Measurements from ENCODE around the gene HCN2.
"Not testable (repeated sequence)": the region's sequence is repeated elsewhere in the genome, so short reads cannot be mapped to it uniquely, and the experiment has no call there.

Gene HCN2

DNA sequence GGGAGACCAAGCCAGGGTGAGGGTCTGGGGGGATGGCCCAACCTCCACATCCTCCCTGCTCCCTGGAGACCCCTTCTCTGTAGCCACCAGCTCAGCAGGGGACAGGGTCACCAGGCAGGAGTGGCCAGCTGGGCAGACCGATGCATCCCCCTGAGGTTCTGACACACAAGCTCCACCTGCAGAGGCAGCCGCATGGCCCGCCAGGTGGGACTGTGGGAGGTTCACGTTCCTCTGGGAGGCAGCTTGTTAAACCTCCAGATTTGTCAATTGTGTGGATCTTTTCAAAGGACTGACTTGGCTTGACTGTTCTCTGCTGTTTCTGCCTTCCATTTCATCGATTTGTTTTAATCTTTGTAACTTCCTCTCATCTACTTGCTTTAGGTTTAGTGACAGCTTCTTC, 35.6 kb downstream of the HCN2 start:
- Histone ChIP-seq H3K36me3 (ENCODE audit: low read length) (peaks cover 2% of the 10 kb centered on the region; the same call in 1 of the 2 replicates), H3K79me2 (ENCODE audit: insufficient read depth, low read length) (no peaks in the 10 kb centered on the region), H2AFZ (ENCODE audit: low read depth, low read length, severe bottlenecking) (no peak overlapping the region), H3K4me2 (ENCODE audit: low read depth, low read length, poor library complexity, severe bottlenecking) (no peak overlapping the region), H3K27ac (ENCODE audit: low read depth, low read length) (no peak overlapping the region), H4K20me1 (ENCODE audit: low read depth, low read length) (no peaks in the 10 kb centered on the region), H3K27me3 (ENCODE audit: low read length) (no peaks in the 10 kb centered on the region), H3K9me3 (ENCODE audit: insufficient read depth, low read length) (no peaks in the 10 kb centered on the region), H3K9ac (ENCODE audit: low read length) (no peak overlapping the region), H3K4me3 (ENCODE audit: insufficient read depth, low read length, poor library complexity, severe bottlenecking) (no peak overlapping the region), H3F3A (ENCODE audit: insufficient read depth) (no peaks in the 10 kb centered on the region), H3K9me2 (replicated peaks; ENCODE audit: insufficient read depth, low read length) (no peaks in the 10 kb centered on the region)
- TF ChIP-seq EZH2phosphoT487 (conservative IDR thresholded peaks at IDR 0.05; ENCODE audit: low read length): no peak
- TF ChIP-seq, protein P1, sequence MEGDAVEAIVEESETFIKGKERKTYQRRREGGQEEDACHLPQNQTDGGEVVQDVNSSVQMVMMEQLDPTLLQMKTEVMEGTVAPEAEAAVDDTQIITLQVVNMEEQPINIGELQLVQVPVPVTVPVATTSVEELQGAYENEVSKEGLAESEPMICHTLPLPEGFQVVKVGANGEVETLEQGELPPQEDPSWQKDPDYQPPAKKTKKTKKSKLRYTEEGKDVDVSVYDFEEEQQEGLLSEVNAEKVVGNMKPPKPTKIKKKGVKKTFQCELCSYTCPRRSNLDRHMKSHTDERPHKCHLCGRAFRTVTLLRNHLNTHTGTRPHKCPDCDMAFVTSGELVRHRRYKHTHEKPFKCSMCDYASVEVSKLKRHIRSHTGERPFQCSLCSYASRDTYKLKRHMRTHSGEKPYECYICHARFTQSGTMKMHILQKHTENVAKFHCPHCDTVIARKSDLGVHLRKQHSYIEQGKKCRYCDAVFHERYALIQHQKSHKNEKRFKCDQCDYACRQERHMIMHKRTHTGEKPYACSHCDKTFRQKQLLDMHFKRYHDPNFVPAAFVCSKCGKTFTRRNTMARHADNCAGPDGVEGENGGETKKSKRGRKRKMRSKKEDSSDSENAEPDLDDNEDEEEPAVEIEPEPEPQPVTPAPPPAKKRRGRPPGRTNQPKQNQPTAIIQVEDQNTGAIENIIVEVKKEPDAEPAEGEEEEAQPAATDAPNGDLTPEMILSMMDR (IDR thresholded peaks at IDR 0.05; ENCODE audit: insufficient read depth, low read length, poor library complexity, severe bottlenecking): no peak

DNA sequence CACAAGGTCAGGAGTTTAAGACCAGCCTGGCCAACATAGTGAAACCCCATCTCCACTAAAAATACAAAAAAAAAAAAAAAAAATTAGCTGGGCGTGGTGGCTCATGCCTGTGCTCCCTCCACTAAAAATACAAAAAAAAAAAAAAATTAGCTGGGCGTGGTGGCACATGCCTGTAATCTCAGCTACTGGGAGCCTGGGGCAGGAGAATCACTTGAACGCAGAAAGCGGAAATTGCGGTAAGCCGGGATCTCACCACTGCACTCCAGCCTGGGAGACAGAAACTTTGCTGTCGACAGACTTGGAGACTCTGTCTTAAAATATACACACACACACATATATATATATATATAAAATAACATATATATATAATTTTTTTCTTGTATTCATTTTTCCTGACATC, 36.9 kb downstream of the HCN2 start:
- not testable (repeated sequence) for H4K20me1 ChIP-seq (ENCODE audit: low read depth, low read length); H2AFZ ChIP-seq (ENCODE audit: low read depth, low read length, severe bottlenecking); H3K9ac ChIP-seq (ENCODE audit: low read length); H3K4me3 ChIP-seq (ENCODE audit: insufficient read depth, low read length, poor library complexity, severe bottlenecking); H3K4me2 ChIP-seq (ENCODE audit: low read depth, low read length, poor library complexity, severe bottlenecking); H3F3A ChIP-seq (ENCODE audit: insufficient read depth); H3K36me3 ChIP-seq (ENCODE audit: low read length); H3K9me3 ChIP-seq (ENCODE audit: insufficient read depth, low read length); H3K79me2 ChIP-seq (ENCODE audit: insufficient read depth, low read length); H3K27me3 ChIP-seq (ENCODE audit: low read length); H3K27ac ChIP-seq (ENCODE audit: low read depth, low read length); H3K9me2 ChIP-seq (replicated peaks; ENCODE audit: insufficient read depth, low read length)

DNA sequence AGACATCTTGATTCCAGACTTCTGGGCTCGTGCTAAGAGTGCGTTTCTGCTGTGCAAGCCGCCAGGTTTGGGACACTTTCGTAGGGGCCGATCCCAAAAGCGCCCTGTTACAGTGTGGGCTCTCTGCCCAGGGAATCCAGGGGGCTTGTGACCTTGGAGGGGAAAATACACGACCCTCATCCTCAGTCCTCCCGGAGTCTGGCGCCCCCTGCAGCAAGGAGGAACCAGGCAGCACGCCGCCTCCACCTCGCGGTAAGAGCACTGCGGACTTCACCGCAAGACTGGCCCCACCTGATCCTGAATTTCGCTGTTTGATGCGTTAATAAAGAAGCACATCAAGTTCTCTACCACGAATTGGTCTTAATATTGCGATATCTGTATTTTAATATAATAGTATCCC, 38.5 kb downstream of the HCN2 start:
- no peak overlapping the region for H2AFZ ChIP-seq (ENCODE audit: low read depth, low read length, severe bottlenecking)
- no peak for TF ChIP-seq EZH2phosphoT487 (conservative IDR thresholded peaks at IDR 0.05; ENCODE audit: low read length)
- TF ChIP-seq, protein P1 (IDR thresholded peaks at IDR 0.05; ENCODE audit: insufficient read depth, low read length, poor library complexity, severe bottlenecking): peak; percentile 14
- no peak overlapping the region for H3K27ac ChIP-seq (ENCODE audit: low read depth, low read length)
- H3K79me2 ChIP-seq (ENCODE audit: insufficient read depth, low read length): peaks cover 17% of the 10 kb centered on the region; the same call in 1 of the 2 replicates
- no peaks in the 10 kb centered on the region for H3K9me2 ChIP-seq (replicated peaks; ENCODE audit: insufficient read depth, low read length)
- H3F3A ChIP-seq (ENCODE audit: insufficient read depth): no peaks in the 10 kb centered on the region
- H3K9me3 ChIP-seq (ENCODE audit: insufficient read depth, low read length): no peaks in the 10 kb centered on the region
- no peak overlapping the region for H3K4me3 ChIP-seq (ENCODE audit: insufficient read depth, low read length, poor library complexity, severe bottlenecking)
- peaks cover 2% of the 10 kb centered on the region; the same call in 1 of the 2 replicates for H3K36me3 ChIP-seq (ENCODE audit: low read length)
- no peaks in the 10 kb centered on the region for H3K27me3 ChIP-seq (ENCODE audit: low read length)
- H3K9ac ChIP-seq (ENCODE audit: low read length): no peak overlapping the region
- no peaks in the 10 kb centered on the region for H4K20me1 ChIP-seq (ENCODE audit: low read depth, low read length)
- H3K4me2 ChIP-seq (ENCODE audit: low read depth, low read length, poor library complexity, severe bottlenecking): no peak overlapping the region

DNA sequence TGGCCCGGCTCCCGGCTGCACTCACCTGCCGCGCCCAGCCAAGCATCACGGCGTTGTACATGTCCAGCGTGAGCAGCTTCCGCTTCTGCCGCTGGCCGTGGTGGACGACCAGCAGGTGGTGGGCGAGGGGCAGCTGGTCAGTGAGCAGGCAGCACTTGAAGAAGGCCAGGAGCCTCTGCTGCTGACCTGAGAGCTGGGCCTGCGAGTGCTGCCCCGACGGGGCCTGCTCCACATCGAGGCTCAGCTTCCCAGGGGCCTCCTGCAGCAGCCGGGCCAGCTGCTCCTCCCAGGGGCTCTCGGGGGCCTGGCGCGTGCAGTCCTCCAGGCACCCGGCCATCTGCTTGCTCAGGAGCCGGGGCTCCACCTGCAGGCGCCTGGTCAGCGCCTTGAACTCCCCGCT, 39.8 kb downstream of the HCN2 start:
- not testable (repeated sequence) for H3F3A ChIP-seq (ENCODE audit: insufficient read depth); H3K9me2 ChIP-seq (replicated peaks; ENCODE audit: insufficient read depth, low read length); H2AFZ ChIP-seq (ENCODE audit: low read depth, low read length, severe bottlenecking); H3K36me3 ChIP-seq (ENCODE audit: low read length); H3K4me2 ChIP-seq (ENCODE audit: low read depth, low read length, poor library complexity, severe bottlenecking); H3K9me3 ChIP-seq (ENCODE audit: insufficient read depth, low read length); H3K27ac ChIP-seq (ENCODE audit: low read depth, low read length); H3K4me3 ChIP-seq (ENCODE audit: insufficient read depth, low read length, poor library complexity, severe bottlenecking); H4K20me1 ChIP-seq (ENCODE audit: low read depth, low read length); H3K9ac ChIP-seq (ENCODE audit: low read length); H3K27me3 ChIP-seq (ENCODE audit: low read length)
- peaks cover 17% of the 10 kb centered on the region; the same call in 1 of the 2 replicates for H3K79me2 ChIP-seq (ENCODE audit: insufficient read depth, low read length)
